Spleen (tissue), 10 donors: ENCODE data around the gene GPR141. TPM values are rescaled to one million over a fixed set of nuclear protein-coding genes. Genes with fewer than 3 reads are reported as not detected.

Experiments used
- polyA plus RNA-seq, 3 donors: library from polyadenylated mRNA; stranded (reverse); fragments of 200-250 nt; gene quantifications; one replicate each; pipeline ENCODE4 v1.2.1, GENCODE V29; 2013
- total RNA-seq, 7 donors: library from RNA; depleted of rRNA in 3 of 7; stranded (reverse); fragments of >200 nt in 3 of 7; fragmentation: NEBNext Ultra II Directional in 4 of 7; extraction: Animal tissue kit (Norgen Biotek cat#: 25700) in 4 of 7; gene quantifications; one replicate each; pipeline versions ENCODE4 v1.1.0 to v1.2.1, GENCODE V29; 2016 to 2021
- donor health status: healthy with polysubstance abuse.
- donor health status: DM: no; HTN: no; CAD: no; lungs with moderate emphysema.
- donor health status: DM: no; HTN: no; CAD: no.
- donor health status: Bipolar disorder and iron deficiency.
- donor health status: healthy.
- donor health status: DM: no; HTN: no; CAD: no.
- donor health status: DM: yes; HTN: yes; CAD: no.

GPR141 gene
- total and polyA plus RNA-seq, 10 donors = 0.20 to 37.4 (median 9.7) TPM

Other genes starting within 250 kb of the GPR141 start
- gene ELMO1, start 234.9 kb upstream of the GPR141 start, total RNA-seq = 100 to 1,000 TPM; 137 to 494 (median 229) TPM
- 10 to 100 TPM; 26.0 to 39.4 (median 26.5) TPM for gene ELMO1, start 234.9 kb upstream of the GPR141 start, polyA plus RNA-seq
- gene NME8, start 164.8 kb downstream of the GPR141 start, total RNA-seq = 1 to 10 TPM in 6 of 7 donors, under 1 TPM in 1; 0.59 to 4.6 (median 2.7) TPM
- 1 to 10 TPM; 1.3 to 2.9 (median 1.5) TPM for gene NME8, start 164.8 kb downstream of the GPR141 start, polyA plus RNA-seq
- 100 to 1,000 TPM in 1 of 7 donors, 10 to 100 TPM in 3, 1 to 10 TPM in 3; 3.0 to 100 (median 29.3) TPM for gene SFRP4, start 233.1 kb downstream of the GPR141 start, total RNA-seq
- 10 to 100 TPM in 1 of 3 donors, 1 to 10 TPM in 1, under 1 TPM in 1; 0.91 to 10.4 (median 2.0) TPM for gene SFRP4, start 233.1 kb downstream of the GPR141 start, polyA plus RNA-seq
- 10 to 100 TPM in 6 of 7 donors, 1 to 10 TPM in 1; 7.5 to 51.5 (median 18.6) TPM for gene EPDR1, start 236.9 kb downstream of the GPR141 start, total RNA-seq
- 1 to 10 TPM; 2.3 to 5.5 (median 3.7) TPM for gene EPDR1, start 236.9 kb downstream of the GPR141 start, polyA plus RNA-seq